SK-N-SH (cell line): ENCODE results near the gene CHAF1A. TPM values are rescaled to one million over a fixed set of nuclear protein-coding genes. Genes with fewer than 3 reads are reported as not detected.
A peak's percentile ranks its signal among the peaks of the same experiment; 100 is the strongest.

Experiments
- CTCF ChIA-PET: fragments of 300-600, 350-600 bp; formaldehyde crosslinking; extraction: SDS; loops from one replicate; lab custom pipeline; 2021; lab: Yijun Ruan, JAX
- POLR2A ChIA-PET: fragments of 350-600 bp; sonication (Branson Sonifier 250); formaldehyde crosslinking; extraction: SDS; loops from one replicate; lab custom pipeline; 2020; ENCODE audit warnings: antibody characterized with exemption, inconsistent platforms; lab: Yijun Ruan, JAX
- DNase-seq: peaks from one replicate; pipeline ENCODE4 v3.0.0; 2012
- H2AFZ ChIP-seq: fragments of 200-600 bp; sonication (generic); 2 replicates; pipeline ENCODE4 v1.8.1; 2016; ENCODE audit warnings: antibody characterized with exemption, mild to moderate bottlenecking, low read depth
- H3F3A ChIP-seq: fragments of 200-600 bp; sonication (generic); replicated peaks from 2 replicates; pipeline ENCODE3; 2016; ENCODE audit warnings: antibody characterized with exemption, mild to moderate bottlenecking; ENCODE audit not compliant: insufficient read depth
- H3K27ac ChIP-seq, 2 experiments: fragments of 200-500 bp in 1 of 2; fragments of 200-600 bp in 1 of 2; sonication (Bioruptor generic) in 1 of 2; sonication (generic), shearing (Covaris generic) in 1 of 2; 2 replicates each; pipeline versions ENCODE4 v1.5.1 to v1.6.1; 2014 to 2016; ENCODE audit warnings: low read depth in 2 of 2, inconsistent platforms in 1 of 2, low read length in 1 of 2, mild to moderate bottlenecking in 1 of 2, mixed read lengths in 1 of 2
- H3K27me3 ChIP-seq: fragments of 200-600 bp; sonication (generic), shearing (Covaris generic); 2 replicates; pipeline ENCODE4 v1.6.1; 2016; ENCODE audit warnings: mixed run types; ENCODE audit not compliant: insufficient read depth
- H3K36me3 ChIP-seq, 2 experiments: fragments of 200-500 bp in 1 of 2; fragments of 200-600 bp in 1 of 2; sonication (Bioruptor generic) in 1 of 2; sonication (generic) in 1 of 2; replicated peaks in 1 of 2; 2 replicates each; pipeline versions ENCODE3 to v1.5.1; 2014 to 2016; ENCODE audit warnings: low read length in 1 of 2, mild to moderate bottlenecking in 1 of 2; ENCODE audit not compliant: insufficient read depth in 2 of 2, control insufficient read depth in 1 of 2
- H3K4me1 ChIP-seq, 2 experiments: fragments of 200-500 bp in 1 of 2; fragments of 200-600 bp in 1 of 2; sonication (Bioruptor generic) in 1 of 2; sonication (generic), shearing (Covaris generic) in 1 of 2; 2 replicates each; pipeline versions ENCODE4 v1.5.1 to v1.6.1; 2014 to 2016; ENCODE audit warnings: low read depth in 1 of 2, low read length in 1 of 2, mixed run types in 1 of 2; ENCODE audit not compliant: insufficient read depth in 2 of 2, control insufficient read depth in 1 of 2
- H3K4me2 ChIP-seq: fragments of 200-600 bp; sonication (generic), shearing (Covaris generic); 2 replicates; pipeline ENCODE4 v1.6.1; 2017; ENCODE audit warnings: mixed run types
- H3K4me3 ChIP-seq, 2 experiments: fragments of 200-500 bp in 1 of 2; fragments of 200-600 bp in 1 of 2; sonication (Bioruptor generic) in 1 of 2; sonication (generic), shearing (Covaris generic) in 1 of 2; 2 replicates each; pipeline versions ENCODE4 v1.5.1 to v1.8.1; 2014 to 2016; ENCODE audit warnings: low read depth in 2 of 2, inconsistent platforms in 1 of 2, low read length in 1 of 2, mild to moderate bottlenecking in 1 of 2, mixed read lengths in 1 of 2, moderate library complexity in 1 of 2
- H3K79me2 ChIP-seq: fragments of 200-600 bp; sonication (generic); 2 replicates; pipeline ENCODE4 v1.8.1; 2017; ENCODE audit warnings: mild to moderate bottlenecking; ENCODE audit not compliant: insufficient read depth
- H3K9ac ChIP-seq: fragments of 200-600 bp; sonication (generic); 2 replicates; pipeline ENCODE4 v1.6.1; 2017; ENCODE audit warnings: mixed run types
- H3K9me2 ChIP-seq: fragments of 200-600 bp; sonication (generic); 2 replicates; pipeline ENCODE4 v1.6.1; 2017; ENCODE audit warnings: mixed run types
- H3K9me3 ChIP-seq: fragments of 200-600 bp; sonication (generic); 2 replicates; pipeline ENCODE4 v1.6.1; 2017; ENCODE audit warnings: mixed run types, mild to moderate bottlenecking, moderate library complexity
- H4K20me1 ChIP-seq: fragments of 200-600 bp; sonication (generic); 2 replicates; pipeline ENCODE4 v1.6.1; 2017; ENCODE audit warnings: mild to moderate bottlenecking, mixed run types; ENCODE audit not compliant: insufficient read depth
- CTCF ChIP-seq: fragments of 200-600 bp; sonication (generic); IDR thresholded peaks from 2 replicates; pipeline ENCODE4 v1.6.1; 2017; ENCODE audit warnings: antibody characterized with exemption, mild to moderate bottlenecking, moderate library complexity
- FOXJ3 ChIP-seq: sonication (generic); formaldehyde crosslinking; IDR thresholded peaks from 2 replicates; pipeline ENCODE4 v1.5.1; 2020; ENCODE audit warnings: mild to moderate bottlenecking, missing genetic modification reagents
- FOXM1 ChIP-seq: IDR thresholded peaks from 2 replicates; pipeline ENCODE4 v1.4.0; 2012; ENCODE audit warnings: low read depth, mild to moderate bottlenecking
- JUND ChIP-seq: IDR thresholded peaks from 2 replicates; pipeline ENCODE4 v1.4.0; 2012
- MAX ChIP-seq: IDR thresholded peaks from 2 replicates; pipeline ENCODE4 v1.4.0; 2012; ENCODE audit warnings: low read depth
- PBX3 ChIP-seq: IDR thresholded peaks from 2 replicates; pipeline ENCODE4; 2012
- POLR2AphosphoS5 ChIP-seq: IDR thresholded peaks from 2 replicates; pipeline ENCODE4 v1.6.1; 2012; ENCODE audit warnings: low read depth, low read length
- REST ChIP-seq: IDR thresholded peaks from 2 replicates; pipeline ENCODE4 v1.6.1; 2012; ENCODE audit warnings: mild to moderate bottlenecking, low read depth, low read length, moderate library complexity
- TEAD4 ChIP-seq: IDR thresholded peaks from 2 replicates; pipeline ENCODE4 v1.4.0; 2012; ENCODE audit warnings: mild to moderate bottlenecking, borderline replicate concordance; ENCODE audit not compliant: insufficient read depth
- ZBTB33 ChIP-seq: IDR thresholded peaks from 2 replicates; pipeline ENCODE4 v1.4.0; 2012; ENCODE audit warnings: low read depth, borderline replicate concordance
- WGBS: methylation state at CpG from one replicate; pipeline ENCODE4 v1.1.6; 2017; ENCODE audit warnings: low lambda C conversion rate; 5-methylcytosine and 5-hydroxymethylcytosine counted together
- polyA plus RNA-seq, 3 experiments: library from polyadenylated mRNA; depleted of rRNA; stranded (reverse); fragments of >200 nt; gene quantifications; 2 replicates each; pipeline ENCODE4 v1.2.3, GENCODE V29; 2012

The CHAF1A gene
- polyA plus RNA-seq, 1 of the 3 experiments (the other 2 are of a cell fraction) = 18.0 TPM

GRCh38 chr19:4380254-4380727 is 22.1 kb upstream of the CHAF1A start:
- peaks cover 67% of the 10 kb centered on the region for H4K20me1 ChIP-seq
- peak; percentile 29 for DNase-seq

More at GRCh38 chr19:4380254-4380727, 22.1 kb upstream of the CHAF1A start:
- Histone ChIP-seq H3F3A (peaks cover 8% of the 10 kb centered on the region), H3K4me1 (peaks cover 21 to 32% of the 10 kb centered on the region in 2 experiments), H3K27me3 (no peaks in the 10 kb centered on the region), H3K36me3 (peaks cover 0 to 5% of the 10 kb centered on the region in 2 experiments), H3K79me2 (peaks cover 85% of the 10 kb centered on the region), H3K27ac (no peak overlapping the region), H2AFZ (no peak overlapping the region), H3K4me3 (no peak overlapping the region)
- CTCF ChIA-PET = interaction anchor here (0.8 to 1.1 kb wide), 3 partner anchors 10 to 114 kb away, joined by 3 read pairs; partner anchors contain the start of gene SH3GL1
- 83% methylated on average over 16 of the region's 17 CpGs for WGBS
- TF ChIP-seq REST = no peak
- TF ChIP-seq CTCF = no peak
- TF ChIP-seq JUND = no peak
- no peak for TF ChIP-seq MAX
- no peak for TF ChIP-seq PBX3
- TF ChIP-seq TEAD4 = no peak
- no peak for TF ChIP-seq ZBTB33
- no peak for TF ChIP-seq POLR2AphosphoS5
- no peak for TF ChIP-seq FOXJ3 (CRISPR knock-in tag)
- no peak for TF ChIP-seq FOXM1
- TF ChIP-seq, all 33 proteins: peak for 0
- no peak overlapping the region for H3K4me2 ChIP-seq
- POLR2A ChIA-PET = no interaction called here
- H3K9me2 ChIP-seq = no peaks in the 10 kb centered on the region
- H3K9me3 ChIP-seq = no peaks in the 10 kb centered on the region
- no peak overlapping the region for H3K9ac ChIP-seq
